HepG2 (cell line): ENCODE results near the gene ALMS1. TPM values are rescaled to one million over a fixed set of nuclear protein-coding genes. Genes with fewer than 3 reads are reported as not detected.

Source experiments
- ATAC-seq: fragments of 200-7000 bp; cut with Tn5 transposase; 3 replicates; pipeline ENCODE4 v1.9.1; 2020; ENCODE audit warnings: mild to moderate bottlenecking, moderate library complexity
- BruUV-seq: library from RNA; stranded (reverse); fragments of 400-500 nt; replicated peaks from 2 replicates; lab custom pipeline; 2021; lab: Mats Ljungman, UMichigan
- CTCF ChIA-PET: fragments of 300-600 bp; formaldehyde crosslinking; extraction: SDS; loops from one replicate; lab custom pipeline; 2021; ENCODE audit warnings: low total read pairs, inconsistent platforms, low intra/inter-chr PET ratio; lab: Yijun Ruan, JAX
- POLR2A ChIA-PET: fragments of 350-600 bp; sonication (Branson Sonifier 250); formaldehyde crosslinking; loops from one replicate; lab custom pipeline; 2020; ENCODE audit warnings: antibody characterized with exemption, inconsistent platforms; lab: Yijun Ruan, JAX
- DNase-seq: peaks from one replicate; pipeline ENCODE4 v3.0.0-alpha.2; 2015; ENCODE audit warnings: low spot score
- FAIRE-seq: peaks from 3 replicates; lab custom pipeline; 2011; peaks lifted over from hg19 to GRCh38; lab: Jason Lieb, UNC
- H2AFZ ChIP-seq: one replicate; pipeline ENCODE4 v1.6.1; 2011; ENCODE audit warnings: low read length, inconsistent platforms
- H3K27ac ChIP-seq: fragments of 300-600 bp; 3 replicates; pipeline ENCODE4 v1.8.0; 2011; ENCODE audit warnings: mixed run types, mild to moderate bottlenecking, mixed read lengths, low read length, inconsistent platforms; ENCODE audit not compliant: insufficient read depth; ENCODE audit errors: extremely low read length
- H3K27me3 ChIP-seq, 2 experiments: fragments of 200-600 bp in 1 of 2; 2 replicates in 1 of 2; 3 replicates in 1 of 2; pipeline versions ENCODE4 v1.6.0 to v1.8.0; 2011; ENCODE audit warnings: low read length in 2 of 2, mild to moderate bottlenecking in 2 of 2, moderate library complexity in 2 of 2, inconsistent platforms in 1 of 2; ENCODE audit not compliant: insufficient read depth in 2 of 2, control insufficient read depth in 1 of 2
- H3K36me3 ChIP-seq, 2 experiments: fragments of 200-600 bp in 1 of 2; replicated peaks in 1 of 2; 2 replicates in 1 of 2; 3 replicates in 1 of 2; pipeline versions ENCODE4 v1.5.1 to v1.8.0; 2011; ENCODE audit warnings: low read length in 2 of 2, inconsistent platforms in 1 of 2; ENCODE audit not compliant: insufficient read depth in 2 of 2, control insufficient read depth in 1 of 2
- H3K4me1 ChIP-seq: 2 replicates; pipeline ENCODE4 v1.5.1; 2012; ENCODE audit warnings: low read length, inconsistent platforms; ENCODE audit not compliant: insufficient read depth
- H3K4me2 ChIP-seq: 2 replicates; pipeline ENCODE4 v1.6.0; 2011; ENCODE audit warnings: low read depth, low read length, inconsistent platforms
- H3K4me3 ChIP-seq, 3 experiments: fragments of 200-600 bp in 1 of 3; sonication (generic), shearing (Covaris generic) in 1 of 3; replicated peaks in 1 of 3; 2 replicates each; pipeline ENCODE4 v1.5.1; 2011 to 2016; ENCODE audit warnings: low read length in 3 of 3, inconsistent platforms in 2 of 3, low read depth in 2 of 3, mild to moderate bottlenecking in 2 of 3, control low read depth in 1 of 3, mixed read lengths in 1 of 3; ENCODE audit not compliant: insufficient read depth in 1 of 3
- H3K79me2 ChIP-seq: one replicate; pipeline ENCODE4 v1.6.1; 2011; ENCODE audit warnings: low read length, inconsistent platforms; ENCODE audit not compliant: insufficient read depth
- H3K9ac ChIP-seq: 2 replicates; pipeline ENCODE4 v1.6.0; 2011; ENCODE audit warnings: mild to moderate bottlenecking, low read depth, low read length, inconsistent platforms; ENCODE audit not compliant: insufficient read depth
- H3K9me3 ChIP-seq: 2 replicates; pipeline ENCODE4 v1.5.1; 2012; ENCODE audit warnings: mild to moderate bottlenecking, low read length
- H4K20me1 ChIP-seq: 2 replicates; pipeline ENCODE4 v1.6.0; 2011; ENCODE audit warnings: inconsistent platforms, mild to moderate bottlenecking, low read length, moderate library complexity; ENCODE audit not compliant: insufficient read depth
- AKAP8 ChIP-seq: sonication (generic); formaldehyde crosslinking; IDR thresholded peaks from 2 replicates; pipeline ENCODE4 v1.5.1; 2020; ENCODE audit warnings: mild to moderate bottlenecking, missing genetic modification reagents
- ELF1 ChIP-seq: sonication (generic); formaldehyde crosslinking; IDR thresholded peaks from 2 replicates; pipeline ENCODE4 v1.4.0; 2020; ENCODE audit warnings: missing genetic modification reagents
- MZF1 ChIP-seq: sonication (generic); formaldehyde crosslinking; IDR thresholded peaks from 2 replicates; pipeline ENCODE4 v1.8.1; 2023; ENCODE audit warnings: mild to moderate bottlenecking, missing genetic modification reagents, borderline replicate concordance
- RNF219 ChIP-seq: sonication (generic); formaldehyde crosslinking; IDR thresholded peaks from 2 replicates; pipeline ENCODE4 v1.5.0; 2020; ENCODE audit warnings: mild to moderate bottlenecking, missing genetic modification reagents
- SNAI1 ChIP-seq: sonication (generic); formaldehyde crosslinking; IDR thresholded peaks from 2 replicates; pipeline ENCODE4 v1.5.0; 2020; ENCODE audit warnings: mild to moderate bottlenecking, missing genetic modification reagents, borderline replicate concordance
- TEAD2 ChIP-seq: sonication (generic); formaldehyde crosslinking; IDR thresholded peaks from 2 replicates; pipeline ENCODE4 v1.9.0; 2021; ENCODE audit warnings: missing genetic modification reagents
- ZMYM4 ChIP-seq: sonication (generic); formaldehyde crosslinking; IDR thresholded peaks from 2 replicates; pipeline ENCODE4 v1.8.1; 2023; ENCODE audit warnings: mild to moderate bottlenecking, missing genetic modification reagents
- ZNF746 ChIP-seq: sonication (generic); formaldehyde crosslinking; IDR thresholded peaks from 2 replicates; pipeline ENCODE4 v1.8.0; 2022; ENCODE audit warnings: mild to moderate bottlenecking, missing genetic modification reagents
- whole genome bisulfite sequencing: methylation state at CpG from one replicate; pipeline ENCODE4 v1.1.6; 2017; ENCODE audit warnings: low lambda C conversion rate; 5-methylcytosine and 5-hydroxymethylcytosine counted together
- in situ Hi-C: cut with HindIII; loops from 2 replicates; pipeline ENCODE4 v1.10.0; 2017; ENCODE audit warnings: low pct_unique_long_range_greater_than_20kb; ENCODE audit not compliant: extremely low pct_ligation_motif_present
- intact Hi-C: fragments of 100-400 bp; cut with micrococcal nuclease; formaldehyde crosslinking; loops from one replicate; pipeline ENCODE4 v1.10.0; 2022; ENCODE audit not compliant: unreplicated experiment
- polyA plus RNA-seq, 8 experiments: library from polyadenylated mRNA; depleted of rRNA in 3 of 8; stranded (reverse) in 7 of 8; unstranded in 1 of 8; fragments of >200 nt; fragmentation: Illumina TruSeq in 4 of 8; extraction: Trizol in 4 of 8; gene quantifications; 2 replicates each; pipeline versions ENCODE4 v1.2.1 to v1.2.3, GENCODE V29; 2011 to 2016; ENCODE audit warnings: low read depth in 4 of 8, missing spikeins in 1 of 8, mixed read lengths in 1 of 8; ENCODE audit not compliant: insufficient read depth in 1 of 8
- total RNA-seq, 5 experiments: library from RNA; depleted of rRNA; stranded (reverse); fragments of >200 nt; fragmentation: Illumina TruSeq; extraction: Trizol; gene quantifications; 2 replicates each; pipeline ENCODE4 v1.2.3, GENCODE V29; 2016; ENCODE audit warnings: low read depth in 1 of 5
- TF ChIP-seq, protein P1 (sequence below): sonication (generic); formaldehyde crosslinking; IDR thresholded peaks from 2 replicates; pipeline ENCODE4 v1.4.0; 2020; ENCODE audit warnings: missing genetic modification reagents
- TF ChIP-seq, protein P2 (sequence below): sonication (generic); formaldehyde crosslinking; IDR thresholded peaks from 2 replicates; pipeline ENCODE4 v1.4.0; 2020; ENCODE audit warnings: missing genetic modification reagents

Gene ALMS1
- total and polyA plus RNA-seq, 2 of the 13 experiments (the other 11 are each of a cell fraction or from before 2014, with no cell fraction given): 12.9 to 21.2 TPM

DNA sequence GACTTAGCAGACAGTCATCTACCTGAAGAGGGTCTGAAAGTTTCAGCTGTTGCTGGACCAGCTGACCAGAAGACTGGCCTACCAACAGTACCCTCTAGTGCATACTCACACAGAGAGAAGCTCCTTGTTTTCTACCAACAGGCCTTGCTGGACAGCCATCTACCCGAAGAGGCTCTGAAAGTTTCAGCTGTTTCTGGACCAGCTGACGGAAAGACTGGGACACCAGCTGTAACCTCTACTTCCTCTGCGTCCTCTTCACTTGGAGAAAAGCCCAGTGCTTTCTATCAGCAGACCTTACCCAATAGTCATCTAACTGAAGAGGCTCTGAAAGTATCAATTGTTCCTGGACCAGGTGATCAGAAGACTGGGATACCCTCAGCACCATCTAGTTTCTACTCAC, 63.2 kb downstream of the ALMS1 start:
- TF ChIP-seq RNF219 (CRISPR knock-in tag): no peak
- no peak for TF ChIP-seq AKAP8
- Histone ChIP-seq H3K9ac (no peak overlapping the region), H3K4me3 (no peak overlapping the region), H3K27ac (no peak overlapping the region), H3K36me3 (peaks cover 18 to 62% of the 10 kb centered on the region in 2 experiments), H3K4me2 (no peak overlapping the region), H3K79me2 (no peaks in the 10 kb centered on the region), H2AFZ (no peak overlapping the region), H3K4me1 (peaks cover 9% of the 10 kb centered on the region), H3K27me3 (no peaks in the 10 kb centered on the region), H3K9me3 (no peaks in the 10 kb centered on the region), H4K20me1 (no peaks in the 10 kb centered on the region)
- in situ Hi-C loops (no loop called here), intact Hi-C loops (no loop called here)
- ChIA-PET CTCF (no interaction called here), POLR2A (no interaction called here)
- FAIRE-seq (no peak), DNase-seq (no peak), ATAC-seq (no peak)
- 100% methylated on average over 3 of the region's 3 CpGs for WGBS
- no TSS peak for BruUV-seq

- intact Hi-C loops (no loop called here), in situ Hi-C loops (no loop called here)
- Histone ChIP-seq H3K79me2 (no peaks in the 10 kb centered on the region), H3K9ac (no peak overlapping the region), H4K20me1 (no peaks in the 10 kb centered on the region), H3K4me1 (peaks cover 3% of the 10 kb centered on the region), H3K27me3 (no peaks in the 10 kb centered on the region), H3K9me3 (no peaks in the 10 kb centered on the region), H2AFZ (no peak overlapping the region), H3K4me2 (no peak overlapping the region), H3K27ac (no peak overlapping the region), H3K36me3 (peaks cover 18 to 62% of the 10 kb centered on the region in 2 experiments), H3K4me3 (no peak overlapping the region)
- BruUV-seq: no TSS peak
- FAIRE-seq: no peak
- DNase-seq: no peak
- POLR2A ChIA-PET: no interaction called here
- CTCF ChIA-PET: no interaction called here
- no peak for ATAC-seq
- TF ChIP-seq, protein P1, sequence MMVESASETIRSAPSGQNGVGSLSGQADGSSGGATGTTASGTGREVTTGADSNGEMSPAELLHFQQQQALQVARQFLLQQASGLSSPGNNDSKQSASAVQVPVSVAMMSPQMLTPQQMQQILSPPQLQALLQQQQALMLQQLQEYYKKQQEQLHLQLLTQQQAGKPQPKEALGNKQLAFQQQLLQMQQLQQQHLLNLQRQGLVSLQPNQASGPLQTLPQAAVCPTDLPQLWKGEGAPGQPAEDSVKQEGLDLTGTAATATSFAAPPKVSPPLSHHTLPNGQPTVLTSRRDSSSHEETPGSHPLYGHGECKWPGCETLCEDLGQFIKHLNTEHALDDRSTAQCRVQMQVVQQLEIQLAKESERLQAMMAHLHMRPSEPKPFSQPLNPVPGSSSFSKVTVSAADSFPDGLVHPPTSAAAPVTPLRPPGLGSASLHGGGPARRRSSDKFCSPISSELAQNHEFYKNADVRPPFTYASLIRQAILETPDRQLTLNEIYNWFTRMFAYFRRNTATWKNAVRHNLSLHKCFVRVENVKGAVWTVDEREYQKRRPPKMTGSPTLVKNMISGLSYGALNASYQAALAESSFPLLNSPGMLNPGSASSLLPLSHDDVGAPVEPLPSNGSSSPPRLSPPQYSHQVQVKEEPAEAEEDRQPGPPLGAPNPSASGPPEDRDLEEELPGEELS (CRISPR knock-in tag): no peak
- TF ChIP-seq SNAI1 (no peak), TEAD2 (CRISPR knock-in tag) (no peak), ZMYM4 (CRISPR knock-in tag) (no peak), MZF1 (no peak), ELF1 (CRISPR knock-in tag) (no peak), ZNF746 (CRISPR knock-in tag) (no peak)
- TF ChIP-seq, protein P2, sequence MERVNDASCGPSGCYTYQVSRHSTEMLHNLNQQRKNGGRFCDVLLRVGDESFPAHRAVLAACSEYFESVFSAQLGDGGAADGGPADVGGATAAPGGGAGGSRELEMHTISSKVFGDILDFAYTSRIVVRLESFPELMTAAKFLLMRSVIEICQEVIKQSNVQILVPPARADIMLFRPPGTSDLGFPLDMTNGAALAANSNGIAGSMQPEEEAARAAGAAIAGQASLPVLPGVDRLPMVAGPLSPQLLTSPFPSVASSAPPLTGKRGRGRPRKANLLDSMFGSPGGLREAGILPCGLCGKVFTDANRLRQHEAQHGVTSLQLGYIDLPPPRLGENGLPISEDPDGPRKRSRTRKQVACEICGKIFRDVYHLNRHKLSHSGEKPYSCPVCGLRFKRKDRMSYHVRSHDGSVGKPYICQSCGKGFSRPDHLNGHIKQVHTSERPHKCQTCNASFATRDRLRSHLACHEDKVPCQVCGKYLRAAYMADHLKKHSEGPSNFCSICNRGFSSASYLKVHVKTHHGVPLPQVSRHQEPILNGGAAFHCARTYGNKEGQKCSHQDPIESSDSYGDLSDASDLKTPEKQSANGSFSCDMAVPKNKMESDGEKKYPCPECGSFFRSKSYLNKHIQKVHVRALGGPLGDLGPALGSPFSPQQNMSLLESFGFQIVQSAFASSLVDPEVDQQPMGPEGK: no peak
These were observed 63.8 kb downstream of the ALMS1 start for GRCh38 chr2:73449404-73449803.
